Thyroid gland (tissue), 4 donors: Measurements from ENCODE around the gene PCDH1. TPM values are rescaled to one million over a fixed set of nuclear protein-coding genes. Genes with fewer than 3 reads are reported as not detected.

Source experiments
- DNase-seq, 2 donors: peaks; one replicate each; pipeline ENCODE4 v3.0.0-alpha.2; 2019
- H3K27ac ChIP-seq, 3 donors: fragments of 200-600 bp; sonication (generic); 1 replicate in 2 of 3; 2 replicates in 1 of 3; pipeline ENCODE4 v1.5.1; 2016 to 2019; ENCODE audit warnings: mild to moderate bottlenecking in 1 of 3, moderate library complexity in 1 of 3
- H3K27me3 ChIP-seq: fragments of 200-600 bp; sonication (generic); one replicate; pipeline ENCODE4 v1.5.1; 2019
- H3K36me3 ChIP-seq, 2 donors: fragments of 200-600 bp; sonication (generic); one replicate each; pipeline ENCODE4 v1.5.1; 2016 to 2019
- H3K4me1 ChIP-seq, 2 donors: fragments of 200-600 bp; sonication (generic); one replicate each; pipeline ENCODE4 v1.5.1; 2017 to 2019
- H3K4me3 ChIP-seq, 3 donors: fragments of 200-600 bp; sonication (generic); replicated peaks in 1 of 3; 1 replicate in 2 of 3; 2 replicates in 1 of 3; pipeline ENCODE4 v1.5.1; 2016; ENCODE audit warnings: mild to moderate bottlenecking in 1 of 3
- H3K9me3 ChIP-seq: fragments of 200-600 bp; sonication (generic); one replicate; pipeline ENCODE4 v1.5.1; 2017
- CTCF ChIP-seq, 6 experiments: fragments of 200-600 bp in 3 of 6; fragments of 450-650 bp in 3 of 6; sonication (generic) in 3 of 6; IDR thresholded peaks; one replicate each; pipeline ENCODE4 v1.5.1; 2016 to 2019; ENCODE audit warnings: antibody characterized with exemption in 6 of 6, mild to moderate bottlenecking in 2 of 6, inconsistent platforms in 1 of 6, moderate library complexity in 1 of 6
- POLR2A ChIP-seq, 2 donors: fragments of 450-650 bp; IDR thresholded peaks; one replicate each; pipeline ENCODE4 v1.6.1; 2017; ENCODE audit warnings: antibody characterized with exemption in 2 of 2, mild to moderate bottlenecking in 2 of 2, moderate library complexity in 1 of 2
- WGBS, 2 donors: methylation state at CpG; one replicate each; pipeline ENCODE4 v1.1.5; 2017; 5-methylcytosine and 5-hydroxymethylcytosine counted together
- intact Hi-C: fragments of 100-400 bp; cut with DNase I; formaldehyde crosslinking; loops from one replicate; pipeline ENCODE4 v1.15.1; 2023
- total RNA-seq, 4 donors: library from RNA; depleted of rRNA; stranded (reverse); fragments of >200 nt; gene quantifications; one replicate each; pipeline ENCODE4 v1.2.3, GENCODE V29; 2016

Gene PCDH1
- total RNA-seq, 4 donors from 2014 or later: 23.4 to 76.2 (median 37.5) TPM

- no peak for TF ChIP-seq POLR2A (IDR thresholded peaks at IDR 0.05)
- TF ChIP-seq CTCF (IDR thresholded peaks at IDR 0.05): no peak
- Histone ChIP-seq H3K27ac (no peak overlapping the region), H3K36me3 (no peaks in the 10 kb centered on the region), H3K4me1 (peaks cover 17 to 21% of the 10 kb centered on the region in 2 donors), H3K4me3 (no peak overlapping the region), H3K9me3 (no peaks in the 10 kb centered on the region), H3K27me3 (no peaks in the 10 kb centered on the region)
- intact Hi-C loops: loop anchor here (2.0 to 10.0 kb wide), 2 partner anchors 75 to 177 kb away; partner anchors contain the start of gene PCDH12
- WGBS, 2 donors: 18 to 28% methylated on average over 4 to 7 of the region's 7 CpGs
- DNase-seq: no peak
Observed at GRCh38 chr5:141879941-141880738, 1.9 kb upstream of the PCDH1 start.

GRCh38 chr5:141879426-141879759 lies 1.2 kb upstream of the PCDH1 start:
- H3K9me3 ChIP-seq: no peaks in the 10 kb centered on the region
- H3K27me3 ChIP-seq: no peaks in the 10 kb centered on the region
- intact Hi-C loops: loop anchor here (2.0 kb wide), 1 partner anchor 177 kb away; no protein-coding TSS in a partner anchor
- H3K4me1 ChIP-seq: peaks cover 17 to 21% of the 10 kb centered on the region in 2 donors
- no peak overlapping the region for H3K4me3 ChIP-seq
- peak overlapping the region in 1 of 3 donors; percentile 87 for H3K27ac ChIP-seq
- no peak for TF ChIP-seq CTCF (IDR thresholded peaks at IDR 0.05)
- TF ChIP-seq POLR2A (IDR thresholded peaks at IDR 0.05): no peak
- no peak for DNase-seq
- WGBS, 2 donors: 0% methylated on average over 2 of the region's 2 CpGs
- H3K36me3 ChIP-seq: no peaks in the 10 kb centered on the region

- H3K27me3 ChIP-seq: no peaks in the 10 kb centered on the region
- peak; percentile 91 to 96 for DNase-seq
- no peaks in the 10 kb centered on the region for H3K36me3 ChIP-seq
- H3K4me3 ChIP-seq: peak overlapping the region in 2 of 3 donors; percentile 36 to 62
- TF ChIP-seq POLR2A (IDR thresholded peaks at IDR 0.05) (no peak), CTCF (IDR thresholded peaks at IDR 0.05) (peak; percentile 92 to 99 (median 95))
- H3K27ac ChIP-seq: peak overlapping the region; percentile 47 to 87 (median 80)
- WGBS, 2 donors: 1 to 2% methylated on average over 35 to 39 of the region's 40 CpGs
- H3K9me3 ChIP-seq: no peaks in the 10 kb centered on the region
- peaks cover 17 to 21% of the 10 kb centered on the region in 2 donors for H3K4me1 ChIP-seq
- intact Hi-C loops: loop anchor here (2.0 kb wide), 1 partner anchor 176 kb away; no protein-coding TSS in a partner anchor
Observed at GRCh38 chr5:141878711-141879425, 658 bp upstream of the PCDH1 start.

GRCh38 chr5:141877356-141878185 lies 639 bp downstream of the PCDH1 start:
- no peaks in the 10 kb centered on the region for H3K9me3 ChIP-seq
- peak overlapping the region; percentile 61 to 68 (median 62) for H3K4me3 ChIP-seq
- peak in 1 of 2 donors; percentile 41 for DNase-seq
- H3K27ac ChIP-seq: peak overlapping the region; percentile 79 to 87 (median 86)
- TF ChIP-seq CTCF (IDR thresholded peaks at IDR 0.05): no peak
- peak in 1 of 2 donors; percentile 0 for TF ChIP-seq POLR2A (IDR thresholded peaks at IDR 0.05)
- no peaks in the 10 kb centered on the region for H3K36me3 ChIP-seq
- intact Hi-C loops: loop anchor here (2.0 kb wide), 2 partner anchors 175 to 185 kb away; no protein-coding TSS in a partner anchor
- H3K27me3 ChIP-seq: no peaks in the 10 kb centered on the region
- peaks cover 17 to 23% of the 10 kb centered on the region in 2 donors for H3K4me1 ChIP-seq
- 0 to 1% methylated on average over 18 to 19 of the region's 55 CpGs for WGBS, 2 donors
